Prostate gland (tissue), 2 donors: ENCODE measurements around the gene GRID1. TPM values are rescaled to one million over a fixed set of nuclear protein-coding genes. Genes with fewer than 3 reads are reported as not detected.

ENCODE experiments used
- DNase-seq: peaks from one replicate; pipeline ENCODE4 v3.0.0-alpha.2; 2019; ENCODE audit warnings: low spot score
- H3K27ac ChIP-seq, 2 donors: fragments of 200-600 bp; sonication (generic); 2 replicates each; pipeline ENCODE4 v1.5.1; 2017 to 2019
- H3K27me3 ChIP-seq: fragments of 200-600 bp; sonication (generic); replicated peaks from 2 replicates; pipeline ENCODE4 v1.5.1; 2019; ENCODE audit not compliant: insufficient read depth
- H3K36me3 ChIP-seq, 2 donors: fragments of 200-600 bp; sonication (generic); 1 replicate in 1 of 2; 2 replicates in 1 of 2; pipeline versions ENCODE4 v1.5.1 to v1.8.1; 2017 to 2019
- H3K4me1 ChIP-seq: fragments of 200-600 bp; sonication (generic); replicated peaks from 2 replicates; pipeline ENCODE4 v1.5.1; 2019
- H3K4me3 ChIP-seq, 2 donors: fragments of 200-600 bp; sonication (generic); 2 replicates each; pipeline ENCODE4 v1.5.1; 2017 to 2019
- H3K9me3 ChIP-seq: fragments of 200-600 bp; sonication (generic); 2 replicates; pipeline ENCODE4 v1.5.1; 2017
- POLR2A ChIP-seq: fragments of 450-650 bp; IDR thresholded peaks from one replicate; pipeline ENCODE4 v1.6.1; 2016; ENCODE audit warnings: antibody characterized with exemption, mild to moderate bottlenecking
- POLR2AphosphoS5 ChIP-seq: sonication (generic); formaldehyde crosslinking; IDR thresholded peaks from one replicate; pipeline ENCODE4 v1.6.1; 2017; ENCODE audit warnings: antibody characterized with exemption
- WGBS: methylation state at CpG from one replicate; pipeline ENCODE4 v1.1.5; 2018; 5-methylcytosine and 5-hydroxymethylcytosine counted together
- intact Hi-C: fragments of 100-400 bp; cut with DNase I; formaldehyde crosslinking; loops from one replicate; pipeline ENCODE4 v1.14.2; 2022
- total RNA-seq, 2 donors: library from RNA; depleted of rRNA; stranded (reverse); fragments of >200 nt; gene quantifications; one replicate each; pipeline ENCODE4 v1.1.0, GENCODE V29; 2016
- TF ChIP-seq, protein P1 (sequence below), 4 experiments: fragments of 200-600 bp in 2 of 4; fragments of 450-650 bp in 2 of 4; sonication (generic) in 2 of 4; IDR thresholded peaks; 1 replicate in 3 of 4; 2 replicates in 1 of 4; pipeline ENCODE4 v1.5.1; 2016 to 2019; ENCODE audit warnings: antibody characterized with exemption in 4 of 4, mild to moderate bottlenecking in 2 of 4, moderate library complexity in 2 of 4

Gene GRID1
- total RNA-seq, 2 donors from 2014 or later = 1.0 to 10.0 TPM

GRCh38 chr10:85575441-85575840 is 791.2 kb downstream of the GRID1 start:
- TF ChIP-seq POLR2AphosphoS5 (no peak), POLR2A (no peak)
- TF ChIP-seq, protein P1, sequence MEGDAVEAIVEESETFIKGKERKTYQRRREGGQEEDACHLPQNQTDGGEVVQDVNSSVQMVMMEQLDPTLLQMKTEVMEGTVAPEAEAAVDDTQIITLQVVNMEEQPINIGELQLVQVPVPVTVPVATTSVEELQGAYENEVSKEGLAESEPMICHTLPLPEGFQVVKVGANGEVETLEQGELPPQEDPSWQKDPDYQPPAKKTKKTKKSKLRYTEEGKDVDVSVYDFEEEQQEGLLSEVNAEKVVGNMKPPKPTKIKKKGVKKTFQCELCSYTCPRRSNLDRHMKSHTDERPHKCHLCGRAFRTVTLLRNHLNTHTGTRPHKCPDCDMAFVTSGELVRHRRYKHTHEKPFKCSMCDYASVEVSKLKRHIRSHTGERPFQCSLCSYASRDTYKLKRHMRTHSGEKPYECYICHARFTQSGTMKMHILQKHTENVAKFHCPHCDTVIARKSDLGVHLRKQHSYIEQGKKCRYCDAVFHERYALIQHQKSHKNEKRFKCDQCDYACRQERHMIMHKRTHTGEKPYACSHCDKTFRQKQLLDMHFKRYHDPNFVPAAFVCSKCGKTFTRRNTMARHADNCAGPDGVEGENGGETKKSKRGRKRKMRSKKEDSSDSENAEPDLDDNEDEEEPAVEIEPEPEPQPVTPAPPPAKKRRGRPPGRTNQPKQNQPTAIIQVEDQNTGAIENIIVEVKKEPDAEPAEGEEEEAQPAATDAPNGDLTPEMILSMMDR (IDR thresholded peaks at IDR 0.05) = no peak
- Histone ChIP-seq H3K4me3 (no peak overlapping the region), H3K36me3 (no peaks in the 10 kb centered on the region), H3K9me3 (no peaks in the 10 kb centered on the region), H3K27ac (no peak overlapping the region), H3K4me1 (no peaks in the 10 kb centered on the region), H3K27me3 (no peaks in the 10 kb centered on the region)
- no peak for DNase-seq
- WGBS = 96% methylated on average over 1 of the region's 1 CpG
- intact Hi-C loops = no loop called here

DNA sequence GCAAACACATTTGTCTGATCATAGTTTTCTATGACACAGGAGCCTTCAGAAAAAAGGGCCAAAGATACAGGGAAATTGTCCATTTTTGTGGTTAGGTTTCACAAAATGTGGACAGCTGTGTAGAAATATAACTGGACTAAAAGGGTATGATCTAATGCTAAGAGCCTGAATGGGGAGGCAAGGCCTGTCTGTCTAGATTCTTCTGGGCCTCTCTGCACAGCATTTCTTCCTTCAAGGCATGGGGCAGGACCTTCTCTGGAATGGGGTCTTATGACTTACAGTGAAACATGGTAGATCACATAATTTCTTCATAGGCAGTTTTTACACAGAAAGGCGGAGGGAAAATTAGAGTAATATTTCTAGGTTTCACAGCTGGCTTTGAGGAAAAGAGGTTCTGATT is 795.7 kb downstream of the GRID1 start:
- Histone ChIP-seq H3K27ac (no peak overlapping the region), H3K36me3 (no peaks in the 10 kb centered on the region), H3K4me3 (no peak overlapping the region), H3K4me1 (no peaks in the 10 kb centered on the region), H3K9me3 (no peaks in the 10 kb centered on the region), H3K27me3 (no peaks in the 10 kb centered on the region)
- no peak for TF ChIP-seq POLR2AphosphoS5
- TF ChIP-seq, protein P1 (IDR thresholded peaks at IDR 0.05) = no peak
- TF ChIP-seq POLR2A = no peak
- intact Hi-C loops = no loop called here
- no peak for DNase-seq
- WGBS = 89% methylated on average over 1 of the region's 1 CpG

- H3K36me3 ChIP-seq = no peaks in the 10 kb centered on the region
- no peaks in the 10 kb centered on the region for H3K4me1 ChIP-seq
- H3K27ac ChIP-seq = no peak overlapping the region
- H3K4me3 ChIP-seq = no peak overlapping the region
- WGBS = 21% methylated on average over 1 of the region's 1 CpG
- intact Hi-C loops = no loop called here
- no peaks in the 10 kb centered on the region for H3K27me3 ChIP-seq
- TF ChIP-seq POLR2A = no peak
- TF ChIP-seq, protein P1 (IDR thresholded peaks at IDR 0.05) = no peak
- no peak for TF ChIP-seq POLR2AphosphoS5
- DNase-seq = no peak
- no peaks in the 10 kb centered on the region for H3K9me3 ChIP-seq
Observed at GRCh38 chr10:85565381-85565780, 801.2 kb downstream of the GRID1 start.

- TF ChIP-seq, protein P1 (IDR thresholded peaks at IDR 0.05) = no peak
- no peak for TF ChIP-seq POLR2A
- no peaks in the 10 kb centered on the region for H3K4me1 ChIP-seq
- 75% methylated on average over 6 of the region's 6 CpGs for WGBS
- no peak overlapping the region for H3K27ac ChIP-seq
- no peak overlapping the region for H3K4me3 ChIP-seq
- no peak for DNase-seq
- H3K9me3 ChIP-seq = no peaks in the 10 kb centered on the region
- H3K36me3 ChIP-seq = no peaks in the 10 kb centered on the region
- H3K27me3 ChIP-seq = no peaks in the 10 kb centered on the region
- intact Hi-C loops = no loop called here
Observed at GRCh38 chr10:85558533-85558932, 808.1 kb downstream of the GRID1 start.

- no peak overlapping the region for H3K27ac ChIP-seq
- DNase-seq = no peak
- no peak overlapping the region for H3K4me3 ChIP-seq
- no peaks in the 10 kb centered on the region for H3K27me3 ChIP-seq
- intact Hi-C loops = no loop called here
- WGBS = 95% methylated on average over 2 of the region's 2 CpGs
- no peaks in the 10 kb centered on the region for H3K4me1 ChIP-seq
- no peaks in the 10 kb centered on the region for H3K9me3 ChIP-seq
- H3K36me3 ChIP-seq = no peaks in the 10 kb centered on the region
- TF ChIP-seq POLR2AphosphoS5 (no peak), POLR2A (no peak)
- TF ChIP-seq, protein P1 (IDR thresholded peaks at IDR 0.05) = no peak
Observed at GRCh38 chr10:85557706-85558105, 808.9 kb downstream of the GRID1 start.
